Calu3 (cell line): ENCODE data around the gene FYB2. TPM values are rescaled to one million over a fixed set of nuclear protein-coding genes. Genes with fewer than 3 reads are reported as not detected.

Source experiments
- BruUV-seq: library from RNA; stranded (reverse); fragments of 400-500 nt; replicated peaks from 2 replicates; lab custom pipeline; 2021; lab: Mats Ljungman, UMichigan
- CTCF ChIA-PET: fragments of 300-600 bp; sonication (Branson Sonifier 250); formaldehyde crosslinking; loops from one replicate; lab custom pipeline; 2022; ENCODE audit warnings: antibody characterized with exemption; lab: Charles Lee
- DNase-seq: peaks from one replicate; pipeline ENCODE4 v3.0.0; 2022
- H3K27ac Mint-ChIP-seq: one replicate; pipeline ENCODE4 v1.8.0; 2022; ENCODE audit warnings: mixed read lengths; ENCODE audit not compliant: unreplicated experiment
- H3K27me3 Mint-ChIP-seq: one replicate; pipeline ENCODE4 v1.8.0; 2022; ENCODE audit warnings: mixed read lengths; ENCODE audit not compliant: unreplicated experiment
- H3K36me3 Mint-ChIP-seq: one replicate; pipeline ENCODE4 v1.8.0; 2022; ENCODE audit warnings: mild to moderate bottlenecking, moderate library complexity, mixed read lengths; ENCODE audit not compliant: insufficient read depth, unreplicated experiment
- H3K4me1 Mint-ChIP-seq: one replicate; pipeline ENCODE4 v1.8.0; 2022; ENCODE audit warnings: mild to moderate bottlenecking, low read depth, mixed read lengths; ENCODE audit not compliant: unreplicated experiment
- H3K4me3 Mint-ChIP-seq: one replicate; pipeline ENCODE4 v1.8.0; 2022; ENCODE audit warnings: mild to moderate bottlenecking, low read depth, moderate library complexity, mixed read lengths; ENCODE audit not compliant: unreplicated experiment
- H3K9me3 Mint-ChIP-seq: one replicate; pipeline ENCODE4 v1.8.0; 2022; ENCODE audit warnings: low read depth, mixed read lengths; ENCODE audit not compliant: unreplicated experiment
- intact Hi-C: fragments of 100-400 bp; cut with micrococcal nuclease; formaldehyde crosslinking; loops from one replicate; pipeline ENCODE4 v1.10.0; 2022; ENCODE audit not compliant: unreplicated experiment
- total RNA-seq: library from RNA; stranded (reverse); gene quantifications from 2 replicates; pipeline ENCODE4 v1.2.3, GENCODE V29; 2022
- TF ChIP-seq, protein P1 (sequence below): fragments of 200-600 bp; IDR thresholded peaks from one replicate; pipeline ENCODE4 v1.8.0; 2022; ENCODE audit warnings: antibody characterized with exemption; ENCODE audit not compliant: unreplicated experiment

Gene FYB2
- total RNA-seq, 1 experiment from 2014 or later, result not detected

DNA sequence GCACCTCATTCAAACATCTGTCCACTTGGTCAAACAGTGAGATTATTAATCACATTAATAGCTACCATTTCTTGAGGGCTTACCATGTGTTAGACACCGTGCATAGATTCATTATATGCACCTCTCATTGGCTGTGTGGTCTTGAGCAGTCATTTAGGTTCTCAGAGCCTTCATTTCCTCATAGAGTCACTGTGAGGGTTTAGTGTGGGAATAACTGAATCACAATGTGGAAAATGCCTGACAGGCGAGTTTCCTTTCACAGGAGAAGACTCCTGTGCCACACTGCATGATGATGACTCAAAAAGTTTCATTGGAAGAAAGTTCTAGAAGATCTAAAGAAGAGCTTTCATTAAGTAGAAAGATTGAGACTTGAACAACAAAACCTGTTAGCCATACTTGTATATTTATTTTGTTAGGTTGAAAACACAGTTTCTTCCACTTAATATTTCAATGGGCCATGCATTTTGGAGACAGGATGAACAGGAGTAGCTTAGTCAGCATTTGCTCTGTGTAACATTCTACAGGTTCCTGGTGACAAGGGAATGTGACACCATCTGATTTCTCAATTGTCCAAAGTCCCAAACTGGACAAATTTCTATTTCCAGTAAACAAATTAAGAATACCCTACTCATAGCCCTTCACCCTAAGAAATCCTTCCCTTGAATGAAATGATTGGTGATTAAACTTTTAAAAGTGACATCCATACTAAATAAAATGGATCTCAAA lies 45.7 kb downstream of the FYB2 start:
- DNase-seq, result no peak
- Mint-ChIP-seq H3K4me1 (no peaks in the 10 kb centered on the region), H3K27me3 (no peaks in the 10 kb centered on the region), H3K9me3 (no peaks in the 10 kb centered on the region), H3K36me3 (no peaks in the 10 kb centered on the region), H3K4me3 (no peak overlapping the region), H3K27ac (no peak overlapping the region)
- no TSS peak for BruUV-seq
- intact Hi-C loops, result no loop called here
- TF ChIP-seq, protein P1, sequence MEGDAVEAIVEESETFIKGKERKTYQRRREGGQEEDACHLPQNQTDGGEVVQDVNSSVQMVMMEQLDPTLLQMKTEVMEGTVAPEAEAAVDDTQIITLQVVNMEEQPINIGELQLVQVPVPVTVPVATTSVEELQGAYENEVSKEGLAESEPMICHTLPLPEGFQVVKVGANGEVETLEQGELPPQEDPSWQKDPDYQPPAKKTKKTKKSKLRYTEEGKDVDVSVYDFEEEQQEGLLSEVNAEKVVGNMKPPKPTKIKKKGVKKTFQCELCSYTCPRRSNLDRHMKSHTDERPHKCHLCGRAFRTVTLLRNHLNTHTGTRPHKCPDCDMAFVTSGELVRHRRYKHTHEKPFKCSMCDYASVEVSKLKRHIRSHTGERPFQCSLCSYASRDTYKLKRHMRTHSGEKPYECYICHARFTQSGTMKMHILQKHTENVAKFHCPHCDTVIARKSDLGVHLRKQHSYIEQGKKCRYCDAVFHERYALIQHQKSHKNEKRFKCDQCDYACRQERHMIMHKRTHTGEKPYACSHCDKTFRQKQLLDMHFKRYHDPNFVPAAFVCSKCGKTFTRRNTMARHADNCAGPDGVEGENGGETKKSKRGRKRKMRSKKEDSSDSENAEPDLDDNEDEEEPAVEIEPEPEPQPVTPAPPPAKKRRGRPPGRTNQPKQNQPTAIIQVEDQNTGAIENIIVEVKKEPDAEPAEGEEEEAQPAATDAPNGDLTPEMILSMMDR, result no peak
- CTCF ChIA-PET, result no interaction called here

- Mint-ChIP-seq H3K9me3 (no peaks in the 10 kb centered on the region), H3K27me3 (no peaks in the 10 kb centered on the region), H3K36me3 (no peaks in the 10 kb centered on the region), H3K27ac (no peak overlapping the region), H3K4me1 (no peaks in the 10 kb centered on the region), H3K4me3 (no peak overlapping the region)
- no TSS peak for BruUV-seq
- TF ChIP-seq, protein P1, result no peak
- intact Hi-C loops, result no loop called here
- no peak for DNase-seq
- CTCF ChIA-PET, result no interaction called here
These were observed 47.5 kb downstream of the FYB2 start for GRCh38 chr1:56771717-56772116.

GRCh38 chr1:56758794-56759193 lies 60.4 kb downstream of the FYB2 start:
- TF ChIP-seq, protein P1, result no peak
- intact Hi-C loops, result loop anchor here (1.0 kb wide), 2 partner anchors 45 to 63 kb away; no protein-coding TSS in a partner anchor
- peaks cover 28% of the 10 kb centered on the region for H3K4me1 Mint-ChIP-seq
- peak overlapping the region; percentile 69 for H3K27ac Mint-ChIP-seq
- CTCF ChIA-PET, result interaction anchor here (1.0 to 1.2 kb wide), 2 partner anchors 45 to 62 kb away, joined by 7 to 11 read pairs; no protein-coding TSS in a partner anchor
- H3K27me3 Mint-ChIP-seq, result no peaks in the 10 kb centered on the region
- BruUV-seq, result no TSS peak
- peaks cover 3% of the 10 kb centered on the region for H3K9me3 Mint-ChIP-seq
- H3K36me3 Mint-ChIP-seq, result no peaks in the 10 kb centered on the region
- DNase-seq, result no peak
- no peak overlapping the region for H3K4me3 Mint-ChIP-seq

DNA sequence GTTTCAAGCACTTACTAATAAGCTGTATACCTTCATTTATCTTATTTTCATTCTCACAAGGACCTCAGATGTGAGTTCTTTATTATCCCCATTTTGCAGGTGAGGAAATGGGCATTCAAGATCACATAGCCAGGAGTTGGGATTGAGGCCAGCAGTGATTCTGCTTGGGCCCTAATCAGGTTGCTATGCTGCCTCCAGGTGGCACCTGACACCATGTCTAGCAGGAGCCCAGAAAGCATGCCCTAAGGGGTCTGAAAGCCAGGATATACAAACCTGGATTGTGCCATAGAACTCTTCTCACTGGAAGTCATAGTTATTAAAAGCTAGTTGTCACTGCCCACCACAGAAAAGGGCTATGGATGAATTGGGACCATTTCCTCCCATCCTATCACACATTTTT lies 61.1 kb downstream of the FYB2 start:
- intact Hi-C loops, result loop anchor here (1.0 kb wide), 2 partner anchors 45 to 63 kb away; no protein-coding TSS in a partner anchor
- Mint-ChIP-seq H3K27me3 (no peaks in the 10 kb centered on the region), H3K9me3 (peaks cover 3% of the 10 kb centered on the region), H3K36me3 (no peaks in the 10 kb centered on the region), H3K4me3 (no peak overlapping the region), H3K4me1 (peaks cover 28% of the 10 kb centered on the region), H3K27ac (peak overlapping the region; percentile 69)
- peak; percentile 57 for DNase-seq
- CTCF ChIA-PET, result interaction anchor here (1.0 to 1.2 kb wide), 2 partner anchors 45 to 63 kb away, joined by 7 to 11 read pairs; no protein-coding TSS in a partner anchor
- no TSS peak for BruUV-seq
- TF ChIP-seq, protein P1, result no peak
